BJ (cell line): ENCODE measurements around the gene TTI1. TPM values are rescaled to one million over a fixed set of nuclear protein-coding genes. Genes with fewer than 3 reads are reported as not detected.

Source experiments
- CTCF ChIA-PET: fragments of 350-600 bp; formaldehyde crosslinking; extraction: SDS; loops from one replicate; lab custom pipeline; 2021; ENCODE audit warnings: antibody characterized with exemption, inconsistent platforms; lab: Yijun Ruan, JAX
- POLR2A ChIA-PET: fragments of 300-600 bp; sonication (Branson Sonifier 250); formaldehyde crosslinking; extraction: SDS; loops from one replicate; lab custom pipeline; 2021; ENCODE audit warnings: antibody characterized with exemption; lab: Charles Lee
- DNase-seq: peaks from one replicate; pipeline ENCODE4 v3.0.0-alpha.2; 2011; ENCODE audit warnings: low read depth
- H3K27me3 ChIP-seq: 2 replicates; pipeline ENCODE4 v1.6.0; 2011; ENCODE audit warnings: low read length; ENCODE audit not compliant: control insufficient read depth, insufficient read depth
- H3K36me3 ChIP-seq: 2 replicates; pipeline ENCODE4 v1.5.1; 2011; ENCODE audit warnings: low read length; ENCODE audit not compliant: control insufficient read depth, insufficient read depth
- H3K4me3 ChIP-seq: 2 replicates; pipeline ENCODE4 v1.5.1; 2011; ENCODE audit warnings: low read depth, mild to moderate bottlenecking, control low read depth, low read length
- polyA plus RNA-seq: library from polyadenylated mRNA; depleted of rRNA; stranded (reverse); fragments of >200 nt; gene quantifications from 2 replicates; pipeline ENCODE4 v1.2.3, GENCODE V29; 2011
- TF ChIP-seq, protein P1 (sequence below): IDR thresholded peaks from 2 replicates; pipeline ENCODE4 v1.5.1; 2011; ENCODE audit warnings: low read depth, mild to moderate bottlenecking, control low read depth, inconsistent platforms, low read length, moderate library complexity; ENCODE audit not compliant: insufficient read depth

TTI1 gene
- polyA plus RNA-seq, 1 experiment, result 12.7 TPM

DNA sequence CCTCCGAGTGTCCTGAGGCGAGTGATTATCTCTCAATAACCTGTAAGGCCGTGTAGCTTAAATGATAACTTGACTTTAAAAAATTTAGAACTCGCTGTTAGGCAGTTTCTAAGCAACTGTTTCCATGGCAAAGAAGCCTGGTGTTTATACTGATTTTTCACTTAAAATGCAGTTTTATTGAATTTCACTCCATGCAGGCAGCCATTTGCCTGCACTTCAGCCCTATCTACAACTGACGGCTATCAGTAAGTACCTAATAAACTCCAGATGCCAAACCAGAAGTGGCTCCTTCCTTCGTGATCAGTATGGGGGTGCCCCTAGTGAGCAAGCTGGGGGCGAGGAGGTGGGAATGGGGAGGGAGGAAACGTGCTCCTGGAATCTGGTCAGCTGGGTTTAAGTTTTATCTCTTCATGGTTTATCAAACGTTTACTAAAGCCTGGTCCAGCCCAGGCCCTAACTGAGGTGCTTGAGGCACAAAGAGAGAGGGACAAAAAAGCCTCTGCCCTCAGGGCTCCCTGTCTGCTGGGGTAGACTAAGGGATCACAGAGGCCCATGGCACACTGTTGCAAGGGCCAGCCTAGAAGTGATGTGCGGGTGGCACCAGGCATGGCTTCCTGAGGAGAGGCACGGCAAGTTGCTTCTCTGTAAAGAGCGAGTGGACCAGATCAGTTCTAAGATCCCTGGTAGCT, 45.5 kb downstream of the TTI1 start:
- TF ChIP-seq, protein P1, sequence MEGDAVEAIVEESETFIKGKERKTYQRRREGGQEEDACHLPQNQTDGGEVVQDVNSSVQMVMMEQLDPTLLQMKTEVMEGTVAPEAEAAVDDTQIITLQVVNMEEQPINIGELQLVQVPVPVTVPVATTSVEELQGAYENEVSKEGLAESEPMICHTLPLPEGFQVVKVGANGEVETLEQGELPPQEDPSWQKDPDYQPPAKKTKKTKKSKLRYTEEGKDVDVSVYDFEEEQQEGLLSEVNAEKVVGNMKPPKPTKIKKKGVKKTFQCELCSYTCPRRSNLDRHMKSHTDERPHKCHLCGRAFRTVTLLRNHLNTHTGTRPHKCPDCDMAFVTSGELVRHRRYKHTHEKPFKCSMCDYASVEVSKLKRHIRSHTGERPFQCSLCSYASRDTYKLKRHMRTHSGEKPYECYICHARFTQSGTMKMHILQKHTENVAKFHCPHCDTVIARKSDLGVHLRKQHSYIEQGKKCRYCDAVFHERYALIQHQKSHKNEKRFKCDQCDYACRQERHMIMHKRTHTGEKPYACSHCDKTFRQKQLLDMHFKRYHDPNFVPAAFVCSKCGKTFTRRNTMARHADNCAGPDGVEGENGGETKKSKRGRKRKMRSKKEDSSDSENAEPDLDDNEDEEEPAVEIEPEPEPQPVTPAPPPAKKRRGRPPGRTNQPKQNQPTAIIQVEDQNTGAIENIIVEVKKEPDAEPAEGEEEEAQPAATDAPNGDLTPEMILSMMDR, result no peak
- no peak for DNase-seq
- ChIA-PET POLR2A (no interaction called here), CTCF (interaction anchor here (1.4 to 2.4 kb wide), 3 partner anchors 11 to 232 kb away, joined by 3 to 5 read pairs (median 4); no protein-coding TSS in a partner anchor)
- Histone ChIP-seq H3K4me3 (no peak overlapping the region), H3K27me3 (no peaks in the 10 kb centered on the region), H3K36me3 (no peaks in the 10 kb centered on the region)

DNA sequence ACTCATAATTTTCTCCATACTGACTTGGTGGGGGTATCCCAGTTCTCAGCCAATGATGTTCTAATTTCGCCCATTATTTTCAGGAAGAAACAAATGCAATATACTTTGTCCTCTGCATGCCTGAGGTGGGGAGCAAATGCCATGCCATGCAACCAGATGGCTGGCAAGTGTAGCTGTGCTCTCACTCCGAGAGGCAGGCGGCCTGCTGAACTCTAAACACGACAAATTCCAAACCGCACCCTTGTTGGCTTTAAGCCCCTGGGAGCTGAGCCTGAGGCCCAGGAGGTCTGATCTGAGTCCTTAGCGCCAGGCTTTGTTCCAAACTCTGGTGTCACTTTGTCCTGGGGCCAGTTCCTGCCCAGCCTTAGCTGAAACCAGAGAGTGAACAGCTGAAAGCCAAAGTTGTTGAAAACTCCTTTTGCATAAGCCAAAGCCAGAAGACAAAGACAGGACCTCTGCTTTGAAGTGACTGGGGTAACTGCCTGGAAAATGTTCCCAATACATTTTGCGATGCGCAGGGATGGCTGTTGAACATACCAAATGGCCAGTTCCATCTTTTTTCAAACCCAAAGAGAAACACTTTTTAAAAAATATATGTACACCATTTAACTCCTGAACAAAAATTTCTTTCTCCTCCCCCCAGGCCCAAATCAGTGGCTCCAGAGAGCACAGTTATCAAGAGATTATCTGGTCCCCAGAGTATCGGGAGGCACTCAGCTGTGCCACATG, 46.2 kb downstream of the TTI1 start:
- Histone ChIP-seq H3K36me3 (no peaks in the 10 kb centered on the region), H3K4me3 (no peak overlapping the region), H3K27me3 (no peaks in the 10 kb centered on the region)
- peak; percentile 41 for DNase-seq
- CTCF ChIA-PET, result interaction anchor here (1.4 to 2.4 kb wide), 3 partner anchors 12 to 232 kb away, joined by 3 to 5 read pairs (median 4); no protein-coding TSS in a partner anchor
- TF ChIP-seq, protein P1, result no peak
- POLR2A ChIA-PET, result no interaction called here

DNA sequence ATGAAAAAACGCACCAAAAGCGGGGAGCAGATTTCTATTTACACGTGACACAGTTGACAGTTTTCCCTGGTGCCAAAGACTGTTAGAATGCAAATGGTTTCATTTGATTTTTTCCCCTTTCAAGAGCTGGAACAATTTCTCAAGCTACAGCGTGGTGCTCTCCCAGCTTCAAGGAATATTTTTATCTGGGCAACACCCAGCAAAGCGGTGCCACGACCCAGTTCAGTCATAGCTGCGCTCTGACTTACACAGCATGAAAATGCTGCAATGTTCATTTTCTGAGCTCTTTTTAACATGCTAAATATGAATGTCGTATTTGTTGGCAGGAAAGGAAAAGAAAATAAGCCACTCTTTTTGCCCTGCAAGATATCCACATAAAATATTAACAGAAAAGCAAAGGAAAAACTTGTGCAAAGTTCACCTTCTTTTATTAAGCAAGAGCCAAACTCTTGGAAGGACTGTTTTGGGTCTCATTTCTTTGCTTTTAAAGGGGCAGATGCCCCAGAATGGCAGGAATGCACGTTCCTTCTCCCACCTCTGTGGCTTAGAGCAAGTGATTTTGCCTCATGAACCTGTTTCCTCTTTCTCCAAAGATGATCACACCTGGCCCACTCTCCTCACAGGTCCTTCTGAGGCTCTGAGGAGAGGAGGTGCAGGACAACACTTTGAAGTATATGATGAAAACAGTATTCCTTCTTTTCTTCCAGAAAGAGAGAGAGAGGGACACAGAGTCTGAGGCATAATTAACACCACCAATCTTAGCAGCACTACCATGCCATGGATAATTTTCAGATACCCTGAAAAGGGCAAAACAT, 47.0 kb downstream of the TTI1 start:
- ChIA-PET CTCF (interaction anchor here (1.4 to 2.4 kb wide), 2 partner anchors 11 to 13 kb away, joined by 3 to 5 read pairs; no protein-coding TSS in a partner anchor), POLR2A (no interaction called here)
- TF ChIP-seq, protein P1, result no peak
- Histone ChIP-seq H3K36me3 (no peaks in the 10 kb centered on the region), H3K27me3 (no peaks in the 10 kb centered on the region), H3K4me3 (no peak overlapping the region)
- no peak for DNase-seq

DNA sequence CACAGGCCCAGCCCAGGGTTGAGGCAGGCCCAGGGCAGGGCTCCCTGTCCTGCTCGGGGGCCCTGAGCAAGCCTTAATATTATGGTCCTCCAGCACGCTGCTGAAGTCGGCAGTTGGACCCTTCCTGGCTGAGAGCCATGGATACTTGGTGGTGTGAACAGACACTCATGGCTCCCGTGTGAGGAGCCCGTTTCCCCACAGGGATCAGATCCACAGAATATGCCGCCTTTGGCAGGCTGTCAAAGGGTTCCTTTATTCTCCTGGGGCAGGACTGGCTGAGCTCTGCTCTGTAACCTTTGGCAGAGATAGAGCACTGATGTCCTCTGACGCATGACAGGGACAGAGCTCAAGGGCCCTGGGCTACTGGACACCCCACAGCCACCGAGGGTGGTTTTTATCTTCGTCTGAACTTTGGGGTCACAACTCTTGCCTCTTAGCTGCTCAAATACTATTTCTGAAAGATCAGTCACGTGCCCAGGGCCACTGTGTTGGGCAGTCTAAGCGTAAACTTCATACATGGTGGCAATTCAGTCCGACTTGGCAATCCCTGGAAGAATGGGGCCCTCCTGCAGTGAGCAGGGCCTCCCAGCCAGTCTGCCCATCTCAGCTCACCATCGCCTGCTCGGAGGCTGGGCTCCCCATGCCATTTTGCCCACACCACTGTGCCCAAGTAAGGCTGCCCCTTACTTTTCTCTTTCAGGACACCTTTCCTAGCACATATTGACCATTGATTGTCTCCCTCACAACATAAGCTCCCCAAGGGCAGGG, 49.1 kb downstream of the TTI1 start:
- TF ChIP-seq, protein P1, result no peak
- POLR2A ChIA-PET, result no interaction called here

More for the DNA sequence above, 49.1 kb downstream of the TTI1 start:
- DNase-seq, result no peak
- Histone ChIP-seq H3K27me3 (no peaks in the 10 kb centered on the region), H3K36me3 (no peaks in the 10 kb centered on the region), H3K4me3 (no peak overlapping the region)
- CTCF ChIA-PET, result interaction anchor here (1.1 to 1.2 kb wide), 2 partner anchors 8 to 420 kb away, joined by 4 read pairs; no protein-coding TSS in a partner anchor
